K562 (cell line): ENCODE measurements around the gene PRRC2C.

ENCODE experiments used
- EGR1 ChIP-seq: fragments of 450-650 bp; conservative IDR thresholded peaks from 2 replicates; pipeline ENCODE4 v1.6.1; 2017; ENCODE audit warnings: mild to moderate bottlenecking
- FOXJ2 ChIP-seq: fragments of 200-800 bp; sonication (Bioruptor generic); IDR thresholded peaks from 2 replicates; pipeline ENCODE4 v1.6.1; 2016; ENCODE audit warnings: missing genetic modification characterization, missing compliant biosample characterization
- FOXM1 ChIP-seq, 2 experiments: fragments of 450-650 bp in 1 of 2; sonication (generic) in 1 of 2; formaldehyde crosslinking in 1 of 2; IDR thresholded peaks; 2 replicates each; pipeline versions ENCODE4 v1.6.1 to v1.9.0; 2017 to 2022; ENCODE audit warnings: low read depth in 2 of 2, mild to moderate bottlenecking in 2 of 2, missing genetic modification reagents in 1 of 2, moderate library complexity in 1 of 2
- HDAC2 ChIP-seq: fragments of 450-650 bp; IDR thresholded peaks from 2 replicates; pipeline ENCODE4 v1.6.1; 2016; ENCODE audit warnings: mild to moderate bottlenecking
- HDGF ChIP-seq: fragments of 450-650 bp; IDR thresholded peaks from 2 replicates; pipeline ENCODE4 v1.6.1; 2016
- HMGXB4 ChIP-seq: sonication (generic); formaldehyde crosslinking; IDR thresholded peaks from 2 replicates; pipeline ENCODE4 v1.8.1; 2023; ENCODE audit warnings: mild to moderate bottlenecking, missing genetic modification reagents
- JUN ChIP-seq, 2 experiments: sonication (generic) in 1 of 2; formaldehyde crosslinking in 1 of 2; IDR thresholded peaks; 2 replicates each; pipeline versions ENCODE4 v1.6.1 to v1.8.0; 2012 to 2022; ENCODE audit warnings: borderline replicate concordance in 2 of 2, mild to moderate bottlenecking in 2 of 2, improper control_type of control experiment in 1 of 2, low read depth in 1 of 2, low read length in 1 of 2, missing genetic modification reagents in 1 of 2
- NCOR1 ChIP-seq: fragments of 450-650 bp; IDR thresholded peaks from 2 replicates; pipeline ENCODE4 v1.6.1; 2016; ENCODE audit warnings: mild to moderate bottlenecking, moderate library complexity
- POLR3G ChIP-seq: IDR thresholded peaks from 2 replicates; pipeline ENCODE4 v1.6.1; 2011; ENCODE audit not compliant: insufficient read length, insufficient replicate concordance; ENCODE audit errors: extremely low read depth
- STAT6 ChIP-seq: sonication (generic); formaldehyde crosslinking; IDR thresholded peaks from 2 replicates; pipeline ENCODE4 v1.8.1; 2023; ENCODE audit warnings: mild to moderate bottlenecking, missing genetic modification reagents
- THAP12 ChIP-seq: fragments of 250-450 bp; sonication (Bioruptor Pico); IDR thresholded peaks from 2 replicates; pipeline ENCODE4 v1.9.0; 2021; ENCODE audit warnings: mild to moderate bottlenecking, inconsistent platforms
- TF ChIP-seq, protein P1 (sequence below), 3 experiments: IDR thresholded peaks in 2 of 3; conservative IDR thresholded peaks in 1 of 3; 2 replicates each; pipeline ENCODE4 v1.5.1; 2011 to 2012; ENCODE audit warnings: low read length in 3 of 3, mild to moderate bottlenecking in 3 of 3, control low read depth in 2 of 3, improper control_type of control experiment in 1 of 3, inconsistent platforms in 1 of 3, low read depth in 1 of 3, mixed read lengths in 1 of 3, moderate library complexity in 1 of 3; ENCODE audit not compliant: insufficient read depth in 2 of 3
- TF ChIP-seq, protein P2 (sequence below), 2 experiments: fragments of 450-650 bp; formaldehyde crosslinking in 1 of 2; IDR thresholded peaks; 2 replicates each; pipeline versions ENCODE4 v1.4.0 to v1.6.1; 2014 to 2020; ENCODE audit warnings: mild to moderate bottlenecking in 2 of 2, borderline replicate concordance in 1 of 2, low read depth in 1 of 2

GRCh38 chr1:171467626-171468025 is 17.7 kb upstream of the PRRC2C start:
- TF ChIP-seq, protein P1, sequence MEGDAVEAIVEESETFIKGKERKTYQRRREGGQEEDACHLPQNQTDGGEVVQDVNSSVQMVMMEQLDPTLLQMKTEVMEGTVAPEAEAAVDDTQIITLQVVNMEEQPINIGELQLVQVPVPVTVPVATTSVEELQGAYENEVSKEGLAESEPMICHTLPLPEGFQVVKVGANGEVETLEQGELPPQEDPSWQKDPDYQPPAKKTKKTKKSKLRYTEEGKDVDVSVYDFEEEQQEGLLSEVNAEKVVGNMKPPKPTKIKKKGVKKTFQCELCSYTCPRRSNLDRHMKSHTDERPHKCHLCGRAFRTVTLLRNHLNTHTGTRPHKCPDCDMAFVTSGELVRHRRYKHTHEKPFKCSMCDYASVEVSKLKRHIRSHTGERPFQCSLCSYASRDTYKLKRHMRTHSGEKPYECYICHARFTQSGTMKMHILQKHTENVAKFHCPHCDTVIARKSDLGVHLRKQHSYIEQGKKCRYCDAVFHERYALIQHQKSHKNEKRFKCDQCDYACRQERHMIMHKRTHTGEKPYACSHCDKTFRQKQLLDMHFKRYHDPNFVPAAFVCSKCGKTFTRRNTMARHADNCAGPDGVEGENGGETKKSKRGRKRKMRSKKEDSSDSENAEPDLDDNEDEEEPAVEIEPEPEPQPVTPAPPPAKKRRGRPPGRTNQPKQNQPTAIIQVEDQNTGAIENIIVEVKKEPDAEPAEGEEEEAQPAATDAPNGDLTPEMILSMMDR (IDR thresholded peaks at IDR 0.05 in 2 of 3, conservative IDR thresholded peaks at IDR 0.05 in 1 of 3; ENCODE audit: insufficient read depth in 2 of 3, low read depth in 1 of 3, low read length in 3 of 3): no peak
- TF ChIP-seq THAP12 (CRISPR knock-in tag): no peak
- no peak for TF ChIP-seq HMGXB4 (CRISPR knock-in tag)
- TF ChIP-seq EGR1: no peak
- no peak for TF ChIP-seq HDAC2
- no peak for TF ChIP-seq HDGF
- no peak for TF ChIP-seq FOXJ2 (tag)
- no peak for TF ChIP-seq NCOR1
- TF ChIP-seq FOXM1 (IDR thresholded peaks at IDR 0.05; ENCODE audit: low read depth): no peak
- no peak for TF ChIP-seq FOXM1 (CRISPR knock-in tag; IDR thresholded peaks at IDR 0.05; ENCODE audit: low read depth)
- TF ChIP-seq STAT6 (CRISPR knock-in tag): no peak
- TF ChIP-seq POLR3G: no peak
- TF ChIP-seq, protein P2, sequence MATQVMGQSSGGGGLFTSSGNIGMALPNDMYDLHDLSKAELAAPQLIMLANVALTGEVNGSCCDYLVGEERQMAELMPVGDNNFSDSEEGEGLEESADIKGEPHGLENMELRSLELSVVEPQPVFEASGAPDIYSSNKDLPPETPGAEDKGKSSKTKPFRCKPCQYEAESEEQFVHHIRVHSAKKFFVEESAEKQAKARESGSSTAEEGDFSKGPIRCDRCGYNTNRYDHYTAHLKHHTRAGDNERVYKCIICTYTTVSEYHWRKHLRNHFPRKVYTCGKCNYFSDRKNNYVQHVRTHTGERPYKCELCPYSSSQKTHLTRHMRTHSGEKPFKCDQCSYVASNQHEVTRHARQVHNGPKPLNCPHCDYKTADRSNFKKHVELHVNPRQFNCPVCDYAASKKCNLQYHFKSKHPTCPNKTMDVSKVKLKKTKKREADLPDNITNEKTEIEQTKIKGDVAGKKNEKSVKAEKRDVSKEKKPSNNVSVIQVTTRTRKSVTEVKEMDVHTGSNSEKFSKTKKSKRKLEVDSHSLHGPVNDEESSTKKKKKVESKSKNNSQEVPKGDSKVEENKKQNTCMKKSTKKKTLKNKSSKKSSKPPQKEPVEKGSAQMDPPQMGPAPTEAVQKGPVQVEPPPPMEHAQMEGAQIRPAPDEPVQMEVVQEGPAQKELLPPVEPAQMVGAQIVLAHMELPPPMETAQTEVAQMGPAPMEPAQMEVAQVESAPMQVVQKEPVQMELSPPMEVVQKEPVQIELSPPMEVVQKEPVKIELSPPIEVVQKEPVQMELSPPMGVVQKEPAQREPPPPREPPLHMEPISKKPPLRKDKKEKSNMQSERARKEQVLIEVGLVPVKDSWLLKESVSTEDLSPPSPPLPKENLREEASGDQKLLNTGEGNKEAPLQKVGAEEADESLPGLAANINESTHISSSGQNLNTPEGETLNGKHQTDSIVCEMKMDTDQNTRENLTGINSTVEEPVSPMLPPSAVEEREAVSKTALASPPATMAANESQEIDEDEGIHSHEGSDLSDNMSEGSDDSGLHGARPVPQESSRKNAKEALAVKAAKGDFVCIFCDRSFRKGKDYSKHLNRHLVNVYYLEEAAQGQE (IDR thresholded peaks at IDR 0.05; ENCODE audit: borderline replicate concordance): no peak
- TF ChIP-seq, protein P2 (CRISPR knock-in tag; IDR thresholded peaks at IDR 0.05; ENCODE audit: low read depth): no peak
- no peak for TF ChIP-seq JUN (IDR thresholded peaks at IDR 0.05; ENCODE audit: borderline replicate concordance, low read depth, low read length)
- TF ChIP-seq JUN (CRISPR knock-in tag; IDR thresholded peaks at IDR 0.05; ENCODE audit: borderline replicate concordance): no peak
